HG03565 (cell line): ENCODE data around the gene TBL3.

ENCODE experiments used
- ATAC-seq: cut with Tn5 transposase; IDR thresholded peaks from one replicate; pipeline ENCODE4 v1.9.1; 2021; ENCODE audit warnings: mild to moderate bottlenecking, moderate library complexity; ENCODE audit not compliant: unreplicated experiment

The TBL3 gene

GRCh38 chr16:1981398-1981836 lies 9.6 kb downstream of the TBL3 start, which contains the start of gene NOXO1:
NOXO1 (minus strand) TSS chr16:1981469; CDS start chr16:1981179, 290 bp downstream.
- ATAC-seq = no peak

GRCh38 chr16:1982013-1982433 lies 10.2 kb downstream of the TBL3 start:
- no peak for ATAC-seq

- no peak for ATAC-seq
Observed at GRCh38 chr16:1982991-1983543, 11.2 kb downstream of the TBL3 start.

GRCh38 chr16:1983544-1984346 lies 11.9 kb downstream of the TBL3 start, which contains the start of gene GFER:
GFER (plus strand) TSS chr16:1984193; CDS start chr16:1984219, 26 bp downstream.
- ATAC-seq = peak; percentile 61

- no peak for ATAC-seq
Observed at GRCh38 chr16:1984347-1985225, 12.7 kb downstream of the TBL3 start.

GRCh38 chr16:1985466-1986150 lies 13.8 kb downstream of the TBL3 start:
- ATAC-seq = no peak

- ATAC-seq = no peak
Observed at GRCh38 chr16:1987198-1987597, 15.3 kb downstream of the TBL3 start.

- no peak for ATAC-seq
Observed at GRCh38 chr16:1989209-1990100, 17.6 kb downstream of the TBL3 start, which contains the start of gene SYNGR3. SYNGR3 (plus strand) TSS chr16:1989970; CDS start chr16:1990103, 133 bp downstream.

- ATAC-seq = no peak
Observed at GRCh38 chr16:1990101-1990350, 18.2 kb downstream of the TBL3 start.

GRCh38 chr16:1990351-1991134 lies 18.7 kb downstream of the TBL3 start:
- ATAC-seq = no peak

GRCh38 chr16:1991135-1991551 lies 19.3 kb downstream of the TBL3 start:
- ATAC-seq = no peak

GRCh38 chr16:1991588-1991947 lies 19.7 kb downstream of the TBL3 start:
- no peak for ATAC-seq

GRCh38 chr16:1991948-1992703 lies 20.3 kb downstream of the TBL3 start:
- ATAC-seq = peak; percentile 36

GRCh38 chr16:1992704-1993317 lies 21.0 kb downstream of the TBL3 start:
- no peak for ATAC-seq

- ATAC-seq = no peak
Observed at GRCh38 chr16:1993731-1994131, 21.9 kb downstream of the TBL3 start.

- no peak for ATAC-seq
Observed at GRCh38 chr16:1997494-1998359, 25.9 kb downstream of the TBL3 start.

GRCh38 chr16:1998360-1998835 lies 26.5 kb downstream of the TBL3 start:
- no peak for ATAC-seq
